Adrenal gland (tissue), 12 donors: Measurements from ENCODE around the gene USP3. TPM values are rescaled to one million over a fixed set of nuclear protein-coding genes. Genes with fewer than 3 reads are reported as not detected.
A peak's percentile ranks its signal among the peaks of the same experiment; 100 is the strongest.

Experiments used
- DNase-seq, 7 donors: peaks; one replicate each; pipeline ENCODE4 v3.0.0-alpha.2; 2019 to 2020
- H3K27ac ChIP-seq, 5 donors: fragments of 200-600 bp; sonication (generic) in 4 of 5; 1 replicate in 3 of 5; 2 replicates in 2 of 5; pipeline versions ENCODE4 v1.5.1 to v1.8.0; 2016 to 2020; ENCODE audit warnings: mild to moderate bottlenecking in 1 of 5
- H3K27me3 ChIP-seq: fragments of 200-600 bp; 2 replicates; pipeline ENCODE4 v1.8.0; 2021
- H3K36me3 ChIP-seq, 2 donors: fragments of 200-600 bp; replicated peaks in 1 of 2; 1 replicate in 1 of 2; 2 replicates in 1 of 2; pipeline versions ENCODE4 v1.5.1 to v1.8.0; 2018 to 2022
- H3K4me1 ChIP-seq, 2 donors: fragments of 200-600 bp; replicated peaks in 1 of 2; 1 replicate in 1 of 2; 2 replicates in 1 of 2; pipeline versions ENCODE4 v1.5.1 to v1.8.0; 2018 to 2021
- H3K4me3 ChIP-seq, 4 donors: fragments of 200-600 bp; sonication (generic) in 3 of 4; one replicate each; pipeline ENCODE4 v1.5.1; 2016 to 2018
- H3K9me3 ChIP-seq, 3 donors: fragments of 200-600 bp; sonication (generic) in 1 of 3; replicated peaks in 1 of 3; 1 replicate in 2 of 3; 2 replicates in 1 of 3; pipeline versions ENCODE4 v1.5.1 to v1.8.0; 2016 to 2021
- CTCF ChIP-seq, 6 experiments: fragments of 450-650 bp in 4 of 6; fragments of 200-600 bp in 2 of 6; sonication (generic) in 1 of 6; IDR thresholded peaks; 1 replicate in 5 of 6; 2 replicates in 1 of 6; pipeline versions ENCODE4 v1.5.1 to v1.8.0; 2016 to 2021; ENCODE audit warnings: antibody characterized with exemption in 6 of 6, mild to moderate bottlenecking in 2 of 6, moderate library complexity in 1 of 6
- POLR2A ChIP-seq, 2 donors: fragments of 450-650 bp; IDR thresholded peaks; one replicate each; pipeline ENCODE4 v1.6.1; 2017; ENCODE audit warnings: antibody characterized with exemption in 2 of 2, mild to moderate bottlenecking in 2 of 2, moderate library complexity in 1 of 2
- WGBS, 4 donors: extraction: QIAGEN DNeasy Blood & Tissue Kit in 2 of 4; methylation state at CpG; one replicate each; pipeline versions ENCODE4 v1.1.5 to v1.1.7; 2013 to 2017; 5-methylcytosine and 5-hydroxymethylcytosine counted together
- intact Hi-C, 2 donors: fragments of 100-400 bp; cut with DNase I; formaldehyde crosslinking; loops; one replicate each; pipeline versions ENCODE4 v1.14.1 to v1.15.0; 2022 to 2023
- polyA plus RNA-seq, 3 donors: library from polyadenylated mRNA; stranded (reverse); fragments of 200-250 nt in 2 of 3; fragments of 350-450 nt in 1 of 3; fragmentation: Illumina TruSeq in 1 of 3; extraction: RNeasy Lipid Tissue Mini Kit (QIAGEN cat#74804) in 1 of 3; gene quantifications; one replicate each; pipeline ENCODE4 v1.2.3, GENCODE V29; 2013 to 2014
- total RNA-seq, 9 donors: library from RNA; depleted of rRNA in 4 of 9; stranded (reverse); fragments of >200 nt in 4 of 9; fragments of 120-200 nt in 1 of 9; fragmentation: NEBNext Ultra II Directional in 1 of 9; extraction: Animal tissue kit (Norgen Biotek cat#: 25700) in 1 of 9; gene quantifications; one replicate each; pipeline versions ENCODE4 v1.1.0 to v1.2.4, GENCODE V29; 2013 to 2023
- donor health status: healthy with polysubstance abuse.
- donor health status: Bipolar disorder and iron deficiency.
- donor health status: DM: yes; HTN: yes; CAD: no.
- donor health status: DM: no; HTN: no; CAD: no.
- donor health status: DM: no; HTN: no; CAD: no.
- donor health status: DM: yes; HTN: yes; CAD: no.

USP3 gene
- total and polyA plus RNA-seq, 12 donors, result 23.0 to 55.0 (median 35.5) TPM

GRCh38 chr15:63473007-63473748 is 31.2 kb upstream of the USP3 start:
- H3K36me3 ChIP-seq, result no peaks in the 10 kb centered on the region
- no peaks in the 10 kb centered on the region for H3K9me3 ChIP-seq
- peaks cover 0 to 14% of the 10 kb centered on the region in 2 donors for H3K4me1 ChIP-seq
- 92 to 93% (median 93%) methylated on average over 9 of the region's 9 CpGs for WGBS, 4 donors
- no peak overlapping the region for H3K27ac ChIP-seq
- no peaks in the 10 kb centered on the region for H3K27me3 ChIP-seq
- no peak for TF ChIP-seq CTCF (IDR thresholded peaks at IDR 0.05)
- TF ChIP-seq POLR2A (IDR thresholded peaks at IDR 0.05), result no peak
- no peak for DNase-seq
- intact Hi-C loops, result loop anchor here in 1 of 2 donors (5.0 kb wide), 1 partner anchor 124 kb away; the partner anchor contains the start of gene FBXL22
- no peak overlapping the region for H3K4me3 ChIP-seq

DNA sequence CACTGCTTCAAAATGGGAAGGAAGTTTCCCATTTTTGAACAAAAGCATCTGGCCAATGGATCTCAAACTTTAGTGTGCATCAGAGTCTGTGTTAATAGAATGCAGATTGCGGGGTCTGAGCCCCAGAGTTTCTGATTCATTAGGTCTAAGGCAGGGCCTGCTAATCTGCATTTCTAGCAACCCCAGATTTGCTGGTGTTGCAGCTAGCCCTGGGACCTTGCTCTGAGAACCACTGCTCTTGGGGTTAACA is 30.7 kb upstream of the USP3 start:
- Histone ChIP-seq H3K4me3 (no peak overlapping the region), H3K36me3 (no peaks in the 10 kb centered on the region), H3K4me1 (peaks cover 0 to 14% of the 10 kb centered on the region in 2 donors), H3K27ac (peak overlapping the region in 1 of 5 donors; percentile 26), H3K27me3 (no peaks in the 10 kb centered on the region), H3K9me3 (no peaks in the 10 kb centered on the region)
- TF ChIP-seq CTCF (IDR thresholded peaks at IDR 0.05) (no peak), POLR2A (IDR thresholded peaks at IDR 0.05) (no peak)
- intact Hi-C loops, result loop anchor here in 1 of 2 donors (5.0 kb wide), 1 partner anchor 124 kb away; the partner anchor contains the start of gene FBXL22
- 71 to 100% (median 100%) methylated on average over 1 of the region's 1 CpG for WGBS, 4 donors
- DNase-seq, result no peak

- TF ChIP-seq POLR2A (IDR thresholded peaks at IDR 0.05) (no peak), CTCF (IDR thresholded peaks at IDR 0.05) (no peak)
- 75 to 83% (median 78%) methylated on average over 2 to 4 of the region's 4 CpGs for WGBS, 4 donors
- H3K27ac ChIP-seq, result peak overlapping the region in 2 of 5 donors; percentile 24 to 26
- DNase-seq, result peak in 1 of 7 donors; percentile 34
- H3K27me3 ChIP-seq, result no peaks in the 10 kb centered on the region
- no peaks in the 10 kb centered on the region for H3K9me3 ChIP-seq
- H3K4me3 ChIP-seq, result no peak overlapping the region
- H3K4me1 ChIP-seq, result peaks cover 0 to 14% of the 10 kb centered on the region in 2 donors
- H3K36me3 ChIP-seq, result no peaks in the 10 kb centered on the region
- intact Hi-C loops, result loop anchor here in 1 of 2 donors (5.0 kb wide), 1 partner anchor 123 kb away; the partner anchor contains the start of gene FBXL22
These were observed 30.2 kb upstream of the USP3 start for GRCh38 chr15:63473999-63474809.

DNA sequence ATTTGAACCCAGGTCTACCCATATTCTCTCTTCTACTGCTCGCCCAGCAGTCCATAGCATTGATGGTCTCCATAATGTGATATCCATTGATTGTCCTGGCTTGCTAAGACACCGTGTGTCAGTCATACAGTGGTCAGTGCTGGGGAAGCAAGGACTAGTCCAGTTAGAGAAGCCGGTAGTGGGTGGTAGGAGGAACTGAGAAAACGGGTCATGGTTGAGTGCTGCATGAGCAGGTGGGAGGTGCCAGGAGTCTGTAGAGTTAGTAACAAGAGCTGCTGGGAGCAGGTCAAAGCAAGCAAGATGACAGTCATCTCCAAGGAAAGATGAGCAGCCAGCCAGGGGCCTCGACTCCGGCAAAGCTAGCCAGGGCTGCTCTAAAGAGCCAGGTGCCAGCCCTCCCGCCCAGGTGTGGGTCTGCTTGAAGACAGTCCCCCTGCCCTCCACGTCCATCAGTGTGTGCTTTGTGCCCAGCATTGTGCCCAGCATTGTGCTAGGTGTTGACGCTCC is 29.5 kb upstream of the USP3 start:
- H3K36me3 ChIP-seq, result no peaks in the 10 kb centered on the region
- peak overlapping the region in 2 of 5 donors; percentile 24 to 26 for H3K27ac ChIP-seq
- WGBS, 4 donors, result 80 to 87% (median 84%) methylated on average over 9 of the region's 9 CpGs
- no peaks in the 10 kb centered on the region for H3K27me3 ChIP-seq
- no peak overlapping the region for H3K4me3 ChIP-seq
- no peaks in the 10 kb centered on the region for H3K9me3 ChIP-seq
- H3K4me1 ChIP-seq, result peaks cover 0 to 14% of the 10 kb centered on the region in 2 donors
- no peak for TF ChIP-seq CTCF (IDR thresholded peaks at IDR 0.05)
- no peak for TF ChIP-seq POLR2A (IDR thresholded peaks at IDR 0.05)
- intact Hi-C loops, result loop anchor here in 1 of 2 donors (5.0 kb wide), 1 partner anchor 122 kb away; the partner anchor contains the start of gene FBXL22
- DNase-seq, result no peak
